ENCODE results near the gene VPS13D. TPM values are rescaled to one million over a fixed set of nuclear protein-coding genes. Genes with fewer than 3 reads are reported as not detected.

VPS13D gene
- total RNA-seq, 2 donors from 2014 or later, result 54.0 to 63.3 TPM

DNA sequence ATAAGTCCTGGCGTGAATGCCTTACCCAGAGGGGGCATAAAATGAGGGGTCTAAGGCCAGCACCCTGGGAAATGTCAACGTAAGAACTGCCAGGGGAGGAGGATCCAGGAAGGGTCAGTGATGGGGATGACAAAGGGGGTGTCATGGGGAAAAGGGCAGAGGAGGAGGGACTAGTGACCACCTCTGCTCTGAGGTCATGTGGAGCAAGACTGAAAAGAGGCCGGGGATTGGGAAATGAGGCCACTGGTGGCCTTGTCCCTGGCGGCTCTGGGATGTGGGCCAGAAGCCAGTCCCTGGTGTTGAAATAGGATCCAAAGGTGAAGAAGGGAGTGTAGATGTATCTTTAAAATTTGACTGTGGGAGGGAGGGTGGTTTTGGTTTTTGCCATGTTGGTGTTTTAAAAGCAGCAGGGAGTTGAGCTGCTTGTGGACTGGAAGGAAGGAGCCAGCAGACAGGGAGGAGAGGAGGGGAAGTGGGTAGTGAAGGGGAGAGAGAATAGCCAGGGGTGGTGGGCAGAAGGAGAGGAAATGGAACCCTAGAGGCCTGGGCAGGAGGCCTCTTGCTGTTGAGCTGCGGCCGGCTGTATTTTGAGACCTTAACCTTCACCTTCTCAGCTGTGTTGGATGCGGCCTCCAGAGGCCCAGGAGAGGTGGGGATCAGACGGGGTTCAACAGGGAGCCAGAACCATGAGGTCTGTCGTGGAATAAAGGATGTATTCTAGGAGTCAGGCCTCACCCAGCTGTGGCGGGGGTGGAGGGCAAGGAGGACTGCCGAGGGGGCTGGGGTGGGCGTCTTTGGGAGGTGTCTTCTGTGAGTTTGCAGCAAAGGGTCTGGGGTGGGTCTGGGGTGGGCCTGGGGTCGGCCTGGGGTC is 295.7 kb downstream of the VPS13D start:
- no peak overlapping the region for H3K4me3 ChIP-seq
- ATAC-seq, result peak; percentile 76
- DNase-seq, result peak; percentile 87 to 92 (median 92)
- H3K4me1 ChIP-seq, result peaks cover 57% of the 10 kb centered on the region
- H3K9me3 ChIP-seq, result no peaks in the 10 kb centered on the region
- no peak for TF ChIP-seq POLR2A (IDR thresholded peaks at IDR 0.05)
- TF ChIP-seq CTCF (IDR thresholded peaks at IDR 0.05), result no peak
- H3K27ac ChIP-seq, result peak overlapping the region; percentile 27 to 84 (median 78)
- no peaks in the 10 kb centered on the region for H3K27me3 ChIP-seq
- intact Hi-C loops (cut with DNase I), result no loop called here
- H3K36me3 ChIP-seq (replicated peaks in 1 of 2; ENCODE audit: insufficient read depth in 1 of 2, low read depth in 2 of 2), result no peaks in the 10 kb centered on the region
- WGBS, 2 donors, result 59 to 62% methylated on average over 12 to 13 of the region's 13 CpGs

DNA sequence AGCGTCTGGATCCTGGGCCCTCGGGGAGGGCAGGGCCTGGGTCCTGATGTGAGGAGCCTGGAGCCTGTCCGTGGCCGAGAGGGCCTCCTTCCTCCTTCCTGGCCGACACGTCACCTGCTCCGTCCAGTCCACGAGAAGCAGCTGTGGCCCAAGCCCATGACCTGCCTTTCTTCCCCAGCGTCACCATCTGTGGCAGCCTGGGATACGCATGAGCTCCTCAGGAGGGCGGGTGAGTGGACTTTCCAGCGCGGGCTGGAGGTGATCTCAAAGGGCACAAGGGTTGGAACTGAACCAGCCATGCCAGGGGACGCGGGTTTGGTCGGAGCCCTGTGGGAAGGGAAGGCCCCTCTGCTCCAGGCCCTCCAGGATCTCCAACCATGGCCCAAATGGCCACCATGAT is 297.7 kb downstream of the VPS13D start:
- H3K4me1 ChIP-seq, result peaks cover 67% of the 10 kb centered on the region
- 37 to 57% methylated on average over 10 to 16 of the region's 16 CpGs for WGBS, 2 donors
- intact Hi-C loops (cut with DNase I), result no loop called here
- no peak overlapping the region for H3K4me3 ChIP-seq
- TF ChIP-seq POLR2A (IDR thresholded peaks at IDR 0.05), result peak in 2 of 3 donors; percentile 39 to 51
- TF ChIP-seq CTCF (IDR thresholded peaks at IDR 0.05), result no peak
- DNase-seq (peak; percentile 76 to 85 (median 82)), ATAC-seq (peak; percentile 62)
- H3K9me3 ChIP-seq, result no peaks in the 10 kb centered on the region
- peak overlapping the region; percentile 72 to 86 (median 82) for H3K27ac ChIP-seq
- no peaks in the 10 kb centered on the region for H3K36me3 ChIP-seq (replicated peaks in 1 of 2; ENCODE audit: insufficient read depth in 1 of 2, low read depth in 2 of 2)
- no peaks in the 10 kb centered on the region for H3K27me3 ChIP-seq

DNA sequence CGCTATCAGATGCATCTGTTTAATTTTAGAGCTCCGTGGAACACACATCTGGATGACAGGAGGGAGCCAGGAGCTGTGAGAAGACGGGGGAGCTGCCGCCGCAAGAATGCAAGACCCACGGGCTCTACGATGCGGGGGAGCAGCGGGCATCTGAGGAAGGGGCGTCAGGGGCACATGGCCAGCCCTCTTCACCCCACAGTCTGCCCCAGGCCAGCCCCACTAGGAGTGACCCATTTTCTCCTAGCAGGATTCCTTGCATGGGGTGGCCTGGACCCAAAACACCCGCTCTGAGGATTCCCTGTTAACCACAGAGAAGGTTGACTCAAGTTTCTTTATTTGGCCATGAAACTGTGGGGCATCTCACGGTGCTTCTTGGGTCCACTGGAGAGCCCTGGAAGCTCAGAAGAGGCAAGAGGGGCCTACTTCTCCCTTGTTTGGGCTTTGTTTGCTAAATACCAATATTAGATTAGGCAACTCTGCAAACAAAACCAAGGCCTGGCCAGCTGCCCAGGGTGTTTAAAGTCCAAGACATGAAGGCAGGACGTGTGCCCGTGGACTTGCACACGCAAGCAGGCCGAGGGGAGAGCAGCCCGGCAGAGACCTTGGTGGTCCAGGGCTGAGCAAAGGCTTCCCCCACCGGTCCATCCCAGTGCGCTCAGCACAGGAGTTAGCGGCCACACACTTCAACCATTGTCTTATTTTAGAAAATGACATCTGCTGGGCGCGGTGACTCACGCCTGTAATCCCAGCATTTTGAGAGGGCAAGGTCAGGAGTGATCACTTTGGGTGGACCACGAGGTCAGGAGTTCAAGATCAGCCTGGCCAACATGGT is 298.4 kb downstream of the VPS13D start:
- H3K27ac ChIP-seq, result peak overlapping the region; percentile 72 to 86 (median 82)
- peak; percentile 81 for ATAC-seq

DNA sequence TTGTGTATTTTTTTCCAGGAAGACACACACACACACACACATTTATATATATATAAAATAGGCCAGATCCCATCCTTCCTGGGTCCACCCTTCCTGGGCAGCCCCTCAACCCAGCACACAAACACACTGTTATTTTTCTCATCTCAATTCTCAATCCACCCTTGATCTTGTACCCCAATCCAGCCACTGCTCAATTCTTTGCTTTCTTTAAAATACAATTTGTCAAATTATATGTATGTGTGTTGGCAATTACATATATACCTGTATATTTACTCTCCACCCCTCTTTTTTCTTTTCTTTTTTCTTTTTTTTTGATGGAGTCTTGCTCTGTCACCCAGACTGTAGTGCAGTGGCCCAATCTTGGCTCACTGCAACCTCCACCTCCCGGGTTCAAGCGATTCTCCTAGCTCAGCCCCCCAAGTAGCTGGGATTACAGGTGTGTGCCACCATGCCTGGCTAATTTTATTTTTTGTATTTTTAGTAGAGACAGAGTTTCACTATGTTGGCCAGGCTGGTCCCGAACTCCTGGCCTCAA is 299.9 kb downstream of the VPS13D start:
- ATAC-seq (no peak), DNase-seq (no peak)
- TF ChIP-seq POLR2A (IDR thresholded peaks at IDR 0.05) (no peak), CTCF (IDR thresholded peaks at IDR 0.05) (no peak)
- WGBS, 2 donors, result 98 to 100% methylated on average over 3 of the region's 3 CpGs
- intact Hi-C loops (cut with DNase I), result no loop called here
- Histone ChIP-seq H3K4me3 (no peak overlapping the region), H3K27ac (peak overlapping the region in 3 of 4 donors; percentile 8 to 84 (median 72)), H3K9me3 (no peaks in the 10 kb centered on the region), H3K27me3 (no peaks in the 10 kb centered on the region), H3K4me1 (peaks cover 67% of the 10 kb centered on the region), H3K36me3 (replicated peaks in 1 of 2; ENCODE audit: insufficient read depth in 1 of 2, low read depth in 2 of 2) (no peaks in the 10 kb centered on the region)

More for the DNA sequence above, 298.4 kb downstream of the VPS13D start:
- H3K4me3 ChIP-seq, result no peak overlapping the region
- DNase-seq, result peak; percentile 97 to 100 (median 98)
- intact Hi-C loops (cut with DNase I), result no loop called here
- WGBS, 2 donors, result 11 to 47% methylated on average over 1 to 24 of the region's 24 CpGs
- no peaks in the 10 kb centered on the region for H3K9me3 ChIP-seq
- no peak for TF ChIP-seq CTCF (IDR thresholded peaks at IDR 0.05)
- peak in 1 of 3 donors; percentile 12 for TF ChIP-seq POLR2A (IDR thresholded peaks at IDR 0.05)
- peaks cover 67% of the 10 kb centered on the region for H3K4me1 ChIP-seq
- H3K36me3 ChIP-seq (replicated peaks in 1 of 2; ENCODE audit: insufficient read depth in 1 of 2, low read depth in 2 of 2), result no peaks in the 10 kb centered on the region
- no peaks in the 10 kb centered on the region for H3K27me3 ChIP-seq

Data from body of pancreas (tissue), 4 donors.